ENCODE data around the gene IL17B.

IL17B gene

DNA sequence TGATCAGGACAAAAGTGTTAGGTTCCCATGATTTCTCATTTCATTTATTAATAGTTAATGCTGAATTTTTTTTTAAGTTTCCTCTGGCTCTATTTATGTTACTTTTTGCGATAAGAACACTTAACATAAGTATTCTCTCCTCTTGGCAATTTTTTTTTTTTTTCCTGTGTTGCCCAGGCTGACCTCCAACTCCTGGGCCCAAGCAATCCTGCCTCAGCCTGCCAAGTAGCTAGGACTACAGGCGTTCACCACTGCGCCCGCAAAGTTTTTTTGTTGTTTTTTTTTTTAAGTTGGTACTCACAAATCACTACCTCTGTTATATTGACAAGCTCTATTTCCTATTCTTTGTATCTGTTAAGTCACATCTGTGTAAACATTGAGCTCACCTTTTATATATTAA is 26.9 kb downstream of the IL17B start:
- no peak for DNase-seq

DNA sequence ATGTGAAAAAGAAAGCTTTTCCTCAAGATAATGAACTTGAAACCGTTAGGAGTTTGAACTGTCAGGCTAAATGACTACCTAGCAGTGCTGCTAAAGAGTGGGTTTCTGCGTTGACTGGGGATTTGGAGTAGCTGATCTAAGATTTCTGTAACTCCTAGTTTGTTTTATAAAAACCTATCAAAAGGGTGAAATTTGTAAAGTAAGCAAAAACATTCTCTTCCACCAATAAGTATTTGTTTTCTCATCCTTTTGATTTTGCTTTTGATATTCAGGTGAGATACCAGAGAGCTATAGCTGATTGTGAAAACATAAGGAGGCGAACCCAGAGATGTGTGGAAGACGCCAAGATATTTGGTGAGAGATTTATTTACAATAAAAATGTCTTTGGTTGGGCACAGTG is 29.7 kb downstream of the IL17B start:
- DNase-seq = no peak

DNA sequence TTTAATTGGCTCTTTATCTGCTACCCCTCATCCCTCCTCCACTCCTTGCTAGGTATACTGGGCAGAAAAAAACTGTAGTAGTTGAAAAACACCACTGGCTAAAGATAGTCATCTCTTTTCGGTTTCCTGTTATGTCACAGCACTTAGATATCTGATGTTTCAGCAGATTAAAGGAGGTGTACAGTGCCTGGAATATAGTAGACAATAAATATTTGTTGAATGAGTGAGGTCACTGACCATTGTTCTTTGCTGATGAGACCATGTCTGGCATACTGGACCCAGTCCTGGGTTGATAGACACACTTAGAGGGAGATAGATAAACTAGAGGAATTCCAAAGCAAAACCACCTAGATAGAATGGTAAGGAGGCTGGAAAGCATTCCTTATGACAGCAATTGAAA is 30.6 kb downstream of the IL17B start:
- DNase-seq = no peak

DNA sequence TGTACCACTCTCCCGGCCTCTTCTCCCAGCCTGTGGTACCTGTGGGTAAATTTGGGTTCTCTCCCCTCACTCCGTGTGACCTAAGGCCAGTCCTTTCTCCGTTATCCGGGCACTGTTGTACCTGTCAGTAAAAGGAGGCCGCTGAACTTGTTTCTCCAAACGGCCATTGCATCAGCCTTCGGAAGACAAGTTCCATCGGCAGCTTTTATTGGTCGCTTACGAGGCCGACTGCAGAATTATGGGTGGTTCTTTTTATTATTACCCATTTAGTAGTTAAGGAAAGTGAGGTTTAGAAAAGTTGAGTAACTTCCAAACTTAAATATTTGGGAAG is 33.2 kb downstream of the IL17B start:
- DNase-seq = peak; percentile 34

DNA sequence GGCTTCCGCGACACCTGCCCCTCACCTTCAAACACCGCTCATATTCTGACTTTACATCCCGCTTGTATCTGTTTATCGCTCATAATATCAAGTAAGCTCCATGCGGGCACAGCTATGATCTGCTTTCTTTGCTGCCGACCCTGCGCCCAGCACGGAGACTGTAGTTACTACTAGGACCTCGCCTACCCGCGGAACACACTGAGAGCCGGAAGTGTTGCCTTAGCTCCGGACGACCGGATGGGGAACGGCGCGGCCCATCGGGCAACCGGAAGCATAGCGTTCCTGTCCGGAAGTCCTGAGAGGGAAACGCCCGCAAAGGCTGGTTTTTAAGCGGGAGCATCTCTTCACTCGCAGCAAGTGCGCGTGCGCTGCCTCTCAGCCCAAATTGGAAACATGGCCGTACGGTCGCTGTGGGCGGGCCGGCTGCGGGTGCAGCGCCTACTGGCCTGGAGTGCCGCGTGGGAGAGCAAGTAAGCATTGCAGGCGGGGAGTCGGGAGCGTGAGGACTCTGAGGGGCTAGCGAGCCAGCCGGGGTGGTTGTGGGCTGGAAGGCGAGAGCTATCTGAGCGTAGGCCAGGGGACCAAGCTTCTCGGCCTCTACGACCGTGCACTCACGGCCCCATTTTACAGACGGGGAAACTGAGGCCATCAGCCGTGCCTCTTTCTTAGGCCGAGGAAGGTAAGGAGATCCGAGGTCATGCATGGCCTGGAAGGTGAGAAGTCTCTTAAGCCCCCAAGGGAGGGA is 33.8 kb downstream of the IL17B start, which contains the start of gene GRPEL2:
Gene GRPEL2, plus strand, starts transcription at position 353 of the 745 bp plus-strand sequence. Its CDS starts 41 bp downstream, at position 394.
- peak; percentile 88 for DNase-seq

DNA sequence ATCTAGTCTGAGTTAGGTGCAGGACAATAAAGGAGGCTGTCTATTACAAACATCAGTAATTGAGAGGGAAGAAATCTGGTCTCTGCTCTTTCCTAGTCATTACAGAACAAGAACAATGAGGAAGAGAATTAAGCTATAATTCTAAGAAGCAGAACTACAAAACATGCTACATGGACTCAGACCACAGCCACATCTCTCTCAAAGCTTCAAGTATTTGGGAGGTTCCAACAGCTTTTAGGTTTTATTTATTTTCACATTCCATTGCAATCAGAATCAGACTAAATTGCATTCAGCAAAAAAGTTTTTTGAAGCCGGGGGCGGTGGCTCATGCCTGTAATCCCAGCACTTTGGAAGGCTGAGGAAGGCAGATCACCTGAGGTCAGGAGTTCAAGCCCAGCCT is 34.9 kb downstream of the IL17B start:
- DNase-seq = no peak

DNA sequence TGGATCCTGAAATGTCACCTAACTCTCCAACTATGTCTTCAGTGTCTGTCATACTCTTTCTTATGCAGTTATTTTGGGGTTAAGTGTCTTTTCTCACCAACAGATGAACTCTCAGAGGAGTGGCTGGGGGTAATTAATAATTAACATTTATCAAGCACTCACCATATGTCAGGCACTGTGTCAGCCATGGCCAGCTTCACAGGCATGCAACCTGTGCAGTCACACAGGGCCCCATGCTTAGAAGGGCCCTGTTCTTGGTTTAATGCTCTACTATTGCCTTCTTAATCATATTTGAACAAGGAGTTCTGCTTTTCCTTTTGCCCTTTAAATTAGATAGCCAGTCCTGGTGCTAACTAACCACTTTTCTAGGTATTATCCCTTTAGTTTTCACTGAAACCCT is 37.2 kb downstream of the IL17B start:
- DNase-seq = no peak

DNA sequence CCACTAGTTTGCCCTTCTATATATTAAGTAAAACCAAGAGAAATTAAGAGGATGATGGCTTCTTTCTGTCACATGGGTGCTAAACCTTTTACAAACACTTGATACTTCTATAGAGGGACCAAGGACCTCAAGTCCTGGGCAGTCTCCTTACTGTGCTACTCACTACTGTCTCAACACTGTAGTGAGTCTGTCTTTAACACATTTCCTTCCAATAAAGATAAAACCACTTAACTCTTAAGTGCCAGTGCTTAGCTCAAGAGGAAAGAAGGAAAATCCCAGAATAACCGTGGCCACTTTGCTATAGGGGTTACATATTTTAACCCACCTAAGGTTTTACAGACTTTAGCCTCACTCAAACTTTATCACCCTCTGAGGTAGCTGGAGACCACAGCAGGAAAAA is 38.2 kb downstream of the IL17B start:
- DNase-seq = no peak

DNA sequence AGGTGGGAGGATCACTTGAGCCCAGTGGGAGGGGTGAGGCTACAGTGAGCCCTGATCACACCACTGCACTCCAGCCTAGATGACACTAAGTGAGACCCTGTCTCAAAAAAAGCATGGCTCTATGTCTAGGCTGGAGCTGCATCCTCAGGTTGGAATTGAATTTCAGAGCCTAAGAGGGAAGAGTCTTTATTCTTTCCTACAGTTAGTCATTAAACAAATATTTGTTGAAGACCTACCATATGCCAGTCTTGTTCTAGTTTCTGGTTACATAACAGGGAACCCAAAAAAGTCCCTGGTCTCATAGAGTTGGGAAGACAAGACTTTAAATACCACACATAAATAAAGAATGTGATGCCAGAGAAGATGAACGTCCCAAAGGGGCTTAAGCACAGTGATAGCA is 40.7 kb downstream of the IL17B start:
- DNase-seq = no peak

DNA sequence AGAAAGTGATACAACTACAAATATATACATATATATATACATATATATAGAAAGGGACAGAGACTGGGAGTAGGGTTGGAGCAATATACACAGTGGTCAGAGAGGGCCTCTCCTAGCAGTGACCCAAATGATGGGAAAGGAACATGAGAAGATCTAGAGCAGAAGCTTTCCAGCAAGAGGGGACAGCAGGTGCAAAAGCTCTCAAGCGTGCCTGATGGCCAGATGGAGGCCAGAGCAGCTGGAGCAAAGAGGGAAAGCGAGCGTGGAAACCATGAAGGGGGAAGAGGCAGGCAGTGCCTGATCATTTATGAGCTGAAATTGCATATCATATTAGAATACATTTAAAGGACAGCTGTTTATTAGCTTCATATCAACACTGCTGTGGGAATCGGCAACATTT is 41.4 kb downstream of the IL17B start:
- DNase-seq = no peak

DNA sequence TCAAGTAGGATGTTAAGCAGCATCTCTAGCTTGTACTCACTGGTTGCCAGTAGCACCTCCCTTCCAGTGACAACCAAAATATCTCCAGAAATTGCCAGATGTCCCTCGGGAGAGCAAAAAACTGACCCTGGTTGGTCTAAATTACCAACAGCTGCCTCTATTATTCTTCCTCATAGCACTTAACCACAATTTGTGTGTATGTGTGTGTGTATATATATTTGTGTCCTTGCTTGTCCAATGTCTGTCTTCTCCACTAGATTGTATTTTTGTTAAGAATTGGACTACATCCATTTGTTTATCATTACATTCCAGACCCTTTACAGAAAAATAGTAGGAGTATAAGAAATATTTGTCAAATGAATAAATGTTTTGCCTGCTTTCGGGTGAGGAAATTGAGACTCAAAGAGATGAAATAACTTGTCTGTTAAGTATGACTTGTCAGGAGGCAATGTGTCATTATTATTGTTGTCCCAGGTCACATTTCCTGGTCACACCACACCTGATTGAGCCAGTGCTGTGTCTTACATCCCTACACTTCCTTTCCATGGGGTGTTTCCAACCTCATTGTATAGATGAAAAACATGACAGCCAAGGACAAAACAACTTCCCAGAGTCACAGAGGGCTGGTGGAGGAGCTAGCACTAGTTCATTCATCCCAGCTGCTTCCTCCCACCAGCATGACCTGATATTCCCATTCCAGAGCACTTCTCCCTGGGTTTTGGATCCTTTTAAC is 45.2 kb downstream of the IL17B start:
- DNase-seq = no peak

DNA sequence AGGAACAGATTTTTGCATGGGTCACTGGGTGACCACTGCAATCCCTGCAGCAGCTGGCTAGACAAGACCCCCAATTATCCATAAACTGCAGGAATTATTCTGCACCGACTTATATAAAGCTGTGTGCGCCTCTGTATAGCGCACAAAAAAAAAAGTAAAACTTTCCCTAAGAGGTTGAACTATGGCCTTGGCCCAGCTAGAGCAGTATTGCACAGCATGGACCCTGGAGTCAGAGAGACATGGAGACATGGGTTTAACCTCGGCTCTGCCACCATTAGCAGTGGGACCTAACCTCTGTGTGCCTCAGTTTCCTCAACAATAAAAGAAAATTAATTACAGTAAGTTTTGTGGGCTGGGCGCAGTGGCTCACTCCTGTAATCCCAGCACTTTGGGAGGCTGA is 50.9 kb downstream of the IL17B start:
- no peak for DNase-seq

DNA sequence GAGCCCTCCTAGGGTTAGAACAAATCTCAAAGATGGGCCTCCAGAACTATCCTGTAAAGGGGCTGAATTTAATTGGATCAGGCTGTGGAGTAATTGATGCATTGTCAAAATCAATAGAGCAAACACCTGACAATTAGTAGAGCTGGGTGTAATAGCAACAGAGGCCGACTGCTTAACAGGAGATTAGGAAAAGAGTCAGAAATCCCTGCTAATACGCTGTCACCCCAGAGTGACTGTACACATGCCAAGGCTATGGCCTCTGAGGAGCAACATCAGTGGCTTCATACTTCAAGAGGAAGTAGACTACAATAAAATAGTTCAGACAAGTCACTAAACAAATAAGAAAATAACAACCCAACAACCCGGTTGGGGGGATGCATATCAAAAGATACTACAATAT is 52.5 kb downstream of the IL17B start:
- DNase-seq = no peak

DNA sequence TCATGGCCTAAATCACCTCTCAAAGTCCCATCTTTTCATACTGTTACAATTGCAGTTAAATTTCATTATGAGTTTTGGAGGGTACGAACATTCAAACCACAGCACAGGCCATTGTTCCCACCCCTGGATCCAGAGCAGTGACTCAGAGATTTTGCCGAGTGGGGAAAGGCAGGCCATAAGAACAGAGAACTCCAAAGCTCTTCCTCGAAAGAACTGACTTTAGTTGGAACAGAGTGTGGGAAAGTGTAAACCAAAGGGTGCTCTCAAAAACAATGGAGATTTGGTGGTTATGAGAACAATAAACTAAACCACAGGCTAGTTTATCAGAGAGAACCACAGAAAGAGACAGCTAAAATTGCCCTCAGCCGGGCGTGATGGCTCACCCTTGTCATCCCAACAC is 53.2 kb downstream of the IL17B start:
- DNase-seq = no peak

DNA sequence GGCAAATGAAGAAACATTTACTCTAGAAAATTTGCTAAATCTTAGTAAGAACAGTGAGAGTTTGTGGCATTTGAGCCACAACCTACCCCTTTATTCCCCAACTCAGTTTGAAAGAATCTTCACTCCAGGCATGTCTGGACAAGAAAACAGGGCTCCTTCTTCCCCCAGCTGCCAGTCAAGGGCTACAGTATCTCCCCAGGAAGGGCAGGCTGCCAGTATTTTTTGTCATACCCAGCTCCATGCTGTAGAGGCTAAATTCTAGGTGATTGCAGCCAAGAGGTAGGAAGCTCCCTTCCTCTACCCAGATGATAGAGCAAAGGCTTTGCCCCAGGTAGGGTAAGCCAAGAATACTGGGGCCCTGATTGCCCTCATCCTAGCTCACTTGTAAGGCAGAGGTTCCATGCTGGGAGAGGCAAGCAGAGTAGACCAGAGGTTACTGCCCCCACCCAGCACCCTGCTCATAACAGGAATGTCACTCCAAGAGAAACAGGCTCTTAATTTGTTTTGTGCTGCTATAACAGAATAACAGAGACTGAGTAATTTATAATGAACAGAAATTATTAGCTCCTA is 53.8 kb downstream of the IL17B start:
- no peak for DNase-seq

DNA sequence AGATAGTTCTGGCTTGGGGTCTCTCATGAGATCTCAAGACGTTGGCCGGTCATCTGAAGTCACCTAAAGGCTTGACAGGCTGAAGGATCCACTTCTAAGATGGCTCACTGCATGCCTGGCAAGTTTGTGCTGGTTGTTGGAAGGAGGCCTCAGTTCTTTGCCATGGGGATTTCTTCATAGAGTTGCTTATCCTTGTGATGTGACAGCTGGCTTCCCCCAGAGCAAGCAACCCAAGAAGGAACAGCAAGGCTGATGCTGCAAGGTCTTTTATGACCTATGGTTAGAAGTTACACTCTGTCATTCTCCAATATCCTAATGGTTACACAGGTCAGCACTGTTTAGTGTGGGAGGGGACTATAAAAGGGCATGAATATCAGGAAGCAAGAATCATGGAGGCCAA is 54.5 kb downstream of the IL17B start:
- DNase-seq = no peak
